Endothelial cell of umbilical vein (primary cell): ENCODE results near the gene HES2. TPM values are rescaled to one million over a fixed set of nuclear protein-coding genes. Genes with fewer than 3 reads are reported as not detected.

Experiments
- BruUV-seq: library from RNA; stranded (reverse); fragments of 400-500 nt; replicated peaks from 2 replicates; lab custom pipeline; 2021; lab: Mats Ljungman, UMichigan
- CTCF ChIA-PET: fragments of 300-600, 350-600 bp; sonication (Branson Sonifier 250); formaldehyde crosslinking; loops from one replicate; lab custom pipeline; 2021; ENCODE audit warnings: antibody characterized with exemption, inconsistent platforms; lab: Charles Lee
- POLR2A ChIA-PET: fragments of 300-600, 350-600 bp; sonication (Branson Sonifier 250); formaldehyde crosslinking; loops from one replicate; lab custom pipeline; 2021; ENCODE audit warnings: antibody characterized with exemption, inconsistent platforms; lab: Charles Lee
- DNase-seq: peaks from one replicate; pipeline ENCODE4 v3.0.0-alpha.2; 2011; ENCODE audit warnings: low read depth, low spot score
- FAIRE-seq: peaks from 2 replicates; lab custom pipeline; 2011; peaks lifted over from hg19 to GRCh38; lab: Jason Lieb, UNC
- H2AFZ ChIP-seq: 2 replicates; pipeline ENCODE4 v1.6.0; 2012; ENCODE audit warnings: low read depth, low read length, control low read depth, inconsistent platforms
- H3K27ac ChIP-seq: 2 replicates; pipeline ENCODE4 v1.5.1; 2011; ENCODE audit warnings: low read depth, mild to moderate bottlenecking, control low read depth, low read length, moderate library complexity; ENCODE audit not compliant: insufficient read depth
- H3K27me3 ChIP-seq, 2 experiments: 2 replicates each; pipeline versions ENCODE4 v1.6.0 to v1.6.1; 2011; ENCODE audit warnings: low read length in 2 of 2, mixed read lengths in 1 of 2; ENCODE audit not compliant: control insufficient read depth in 2 of 2, insufficient read depth in 2 of 2
- H3K36me3 ChIP-seq, 2 experiments: 2 replicates in 1 of 2; 3 replicates in 1 of 2; pipeline ENCODE4 v1.5.1; 2011; ENCODE audit warnings: low read length in 2 of 2, mild to moderate bottlenecking in 1 of 2, moderate library complexity in 1 of 2; ENCODE audit not compliant: control insufficient read depth in 2 of 2, insufficient read depth in 2 of 2; ENCODE audit errors: extremely low read depth in 1 of 2
- H3K4me1 ChIP-seq: 3 replicates; pipeline ENCODE4 v1.5.1; 2011; ENCODE audit warnings: mild to moderate bottlenecking, low read length; ENCODE audit not compliant: control insufficient read depth, insufficient read depth; ENCODE audit errors: extremely low read depth
- H3K4me2 ChIP-seq: 2 replicates; pipeline ENCODE4 v1.6.1; 2011; ENCODE audit warnings: low read length, control low read depth, mixed read lengths; ENCODE audit not compliant: insufficient read depth
- H3K4me3 ChIP-seq, 3 experiments: fragments of 200-600 bp in 1 of 3; sonication (generic), shearing (Covaris generic) in 1 of 3; replicated peaks in 1 of 3; 2 replicates each; pipeline ENCODE4 v1.5.1; 2011 to 2016; ENCODE audit warnings: control low read depth in 3 of 3, low read length in 3 of 3, mild to moderate bottlenecking in 2 of 3, inconsistent platforms in 1 of 3, low read depth in 1 of 3, moderate library complexity in 1 of 3; ENCODE audit not compliant: insufficient read depth in 1 of 3
- H3K79me2 ChIP-seq: 2 replicates; pipeline ENCODE4 v1.6.0; 2012; ENCODE audit warnings: low read length, inconsistent platforms; ENCODE audit not compliant: control insufficient read depth, insufficient read depth
- H3K9ac ChIP-seq: replicated peaks from 2 replicates; pipeline ENCODE3; 2011; ENCODE audit warnings: low read length, control low read depth; ENCODE audit not compliant: insufficient read depth; ENCODE audit errors: extremely low read depth
- H3K9me1 ChIP-seq: replicated peaks from 3 replicates; pipeline ENCODE4 v1.6.0; 2011; ENCODE audit warnings: mild to moderate bottlenecking, low read length; ENCODE audit not compliant: control insufficient read depth, insufficient read depth; ENCODE audit errors: extremely low read depth
- H3K9me3 ChIP-seq: replicated peaks from 2 replicates; pipeline ENCODE4 v1.5.1; 2012; ENCODE audit warnings: low read length, inconsistent platforms; ENCODE audit not compliant: control insufficient read depth, insufficient read depth
- H4K20me1 ChIP-seq: replicated peaks from 2 replicates; pipeline ENCODE3; 2011; ENCODE audit warnings: mild to moderate bottlenecking, low read length; ENCODE audit not compliant: control insufficient read depth, insufficient read depth; ENCODE audit errors: extremely low read depth
- CTCF ChIP-seq, 2 donors: IDR thresholded peaks; 1 replicate in 1 of 2; 2 replicates in 1 of 2; pipeline ENCODE4 v1.5.1; 2011; ENCODE audit warnings: low read length in 2 of 2, mild to moderate bottlenecking in 2 of 2, moderate library complexity in 2 of 2, control low read depth in 1 of 2, inconsistent platforms in 1 of 2, low read depth in 1 of 2; ENCODE audit not compliant: insufficient read depth in 1 of 2; ENCODE audit errors: extremely low read depth in 1 of 2
- EZH2 ChIP-seq: IDR thresholded peaks from 2 replicates; pipeline ENCODE4 v1.6.1; 2012; ENCODE audit warnings: borderline replicate concordance, low read depth, mild to moderate bottlenecking, moderate library complexity, low read length, inconsistent platforms; ENCODE audit not compliant: severe bottlenecking
- FOS ChIP-seq: IDR thresholded peaks from 2 replicates; pipeline ENCODE4 v1.6.1; 2011; ENCODE audit warnings: mild to moderate bottlenecking, low read length, moderate library complexity, borderline replicate concordance; ENCODE audit not compliant: insufficient read depth
- GATA2 ChIP-seq: IDR thresholded peaks from 2 replicates; pipeline ENCODE4 v1.7.0; 2011; ENCODE audit warnings: low read depth, mild to moderate bottlenecking, moderate library complexity, mixed read lengths, low read length; ENCODE audit not compliant: insufficient read length, insufficient read depth
- JUN ChIP-seq: IDR thresholded peaks from 2 replicates; pipeline ENCODE4 v1.6.1; 2011; ENCODE audit warnings: borderline replicate concordance, low read depth; ENCODE audit not compliant: insufficient read length, insufficient read depth
- MYC ChIP-seq: IDR thresholded peaks from one replicate; pipeline ENCODE4 v1.6.1; 2011; ENCODE audit warnings: mild to moderate bottlenecking, low read depth, low read length
- POLR2A ChIP-seq: IDR thresholded peaks from 2 replicates; pipeline ENCODE4 v1.6.1; 2012; ENCODE audit warnings: low read depth, mild to moderate bottlenecking, control low read depth, low read length
- POLR2AphosphoS5 ChIP-seq: IDR thresholded peaks from 2 replicates; pipeline ENCODE4 v1.6.1; 2012; ENCODE audit warnings: low read depth, mild to moderate bottlenecking, control low read depth, low read length, moderate library complexity; ENCODE audit not compliant: insufficient read depth
- dilution Hi-C: fragments of 300-500 bp; cut with MboI; formaldehyde crosslinking; loops from one replicate; pipeline ENCODE4 v1.15.0; 2019; ENCODE audit warnings: low sequenced_read_pairs; ENCODE audit not compliant: extremely low pct_ligation_motif_present
- intact Hi-C: fragments of 100-400 bp; cut with micrococcal nuclease; formaldehyde crosslinking; loops from one replicate; pipeline ENCODE4 v1.10.0; 2022
- polyA plus RNA-seq, 4 experiments: library from polyadenylated mRNA; depleted of rRNA in 3 of 4; stranded (reverse) in 3 of 4; unstranded in 1 of 4; fragments of >200 nt; gene quantifications; 2 replicates each; pipeline versions ENCODE4 v1.2.1 to v1.2.3, GENCODE V29; 2011 to 2012; ENCODE audit warnings: missing spikeins in 1 of 4
- total RNA-seq: library from RNA; stranded (reverse); gene quantifications from 2 replicates; pipeline ENCODE4 v1.2.3, GENCODE V29; 2021
- TF ChIP-seq, protein P1 (sequence below): IDR thresholded peaks from 2 replicates; pipeline ENCODE4 v1.6.1; 2011; ENCODE audit not compliant: insufficient read depth, insufficient read length

HES2 gene
- total and polyA plus RNA-seq, 2 donors (not counting 3 experiments of a cell fraction or from before 2014, with no cell fraction given): 3.6 to 9.4 TPM

GRCh38 chr1:6409733-6410132 is 10.0 kb downstream of the HES2 start:
- Histone ChIP-seq H3K27ac (no peak overlapping the region), H3K9ac (no peak overlapping the region), H3K9me1 (no peaks in the 10 kb centered on the region), H3K9me3 (no peaks in the 10 kb centered on the region), H3K4me2 (no peak overlapping the region), H3K79me2 (no peaks in the 10 kb centered on the region), H3K4me1 (peaks cover 8% of the 10 kb centered on the region), H3K36me3 (no peaks in the 10 kb centered on the region), H3K4me3 (no peak overlapping the region), H2AFZ (no peak overlapping the region), H4K20me1 (no peaks in the 10 kb centered on the region), H3K27me3 (no peaks in the 10 kb centered on the region)
- POLR2A ChIA-PET: no interaction called here
- DNase-seq (no peak), FAIRE-seq (no peak)
- TF ChIP-seq MYC (no peak), GATA2 (no peak), FOS (no peak), EZH2 (no peak), POLR2AphosphoS5 (no peak), CTCF (IDR thresholded peaks at IDR 0.05; ENCODE audit: extremely low read depth in 1 of 2, insufficient read depth in 1 of 2, low read depth in 1 of 2, low read length in 2 of 2) (no peak), POLR2A (no peak), JUN (no peak)
- TF ChIP-seq, protein P1, sequence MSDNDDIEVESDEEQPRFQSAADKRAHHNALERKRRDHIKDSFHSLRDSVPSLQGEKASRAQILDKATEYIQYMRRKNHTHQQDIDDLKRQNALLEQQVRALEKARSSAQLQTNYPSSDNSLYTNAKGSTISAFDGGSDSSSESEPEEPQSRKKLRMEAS: no peak
- dilution Hi-C loops: no loop called here
- CTCF ChIA-PET: interaction anchor here (0.7 to 20.3 kb wide), 6 partner anchors 10 to 163 kb away, joined by 3 to 237 read pairs (median 7); partner anchors contain the start of genes ACOT7 and HES2
- no TSS peak for BruUV-seq
- intact Hi-C loops: no loop called here
